ENCODE data around the gene CD200.

CD200 gene

GRCh38 chr3:112341386-112341785, 8.4 kb downstream of the CD200 start:
- H3K36me3 ChIP-seq (ENCODE audit: insufficient read depth, insufficient read length, low read length) = peaks cover 15% of the 10 kb centered on the region
- H3K9ac ChIP-seq (ENCODE audit: insufficient read length, low read depth) = no peak overlapping the region
- TF ChIP-seq YY1 (IDR thresholded peaks at IDR 0.05; ENCODE audit: insufficient read depth, insufficient read length) (no peak), ZNF274 (IDR thresholded peaks at IDR 0.05; ENCODE audit: low read depth, low read length) (no peak), SUZ12 (IDR thresholded peaks at IDR 0.05; ENCODE audit: extremely low read depth, insufficient read depth, insufficient read length) (no peak)
- no peaks in the 10 kb centered on the region for H3K27me3 ChIP-seq (ENCODE audit: insufficient read depth, insufficient read length)
- no peaks in the 10 kb centered on the region for H3K4me1 ChIP-seq (ENCODE audit: insufficient read depth, insufficient read length)
- DNase-seq (ENCODE audit: low read depth, low spot score) = no peak
- H3K4me3 ChIP-seq (ENCODE audit: insufficient read length, low read depth) = no peak overlapping the region
- peaks cover 14% of the 10 kb centered on the region for H3K9me3 ChIP-seq (ENCODE audit: insufficient read depth, low read length)

- TF ChIP-seq YY1 (IDR thresholded peaks at IDR 0.05; ENCODE audit: insufficient read depth, insufficient read length) = no peak
- DNase-seq (ENCODE audit: low read depth, low spot score) = no peak
- Histone ChIP-seq H3K9ac (ENCODE audit: insufficient read length, low read depth) (no peak overlapping the region), H3K9me3 (ENCODE audit: insufficient read depth, low read length) (peaks cover 14% of the 10 kb centered on the region), H3K36me3 (ENCODE audit: insufficient read depth, insufficient read length, low read length) (peaks cover 41% of the 10 kb centered on the region), H3K27me3 (ENCODE audit: insufficient read depth, insufficient read length) (no peaks in the 10 kb centered on the region), H3K4me1 (ENCODE audit: insufficient read depth, insufficient read length) (no peaks in the 10 kb centered on the region), H3K4me3 (ENCODE audit: insufficient read length, low read depth) (no peak overlapping the region)
These were observed 12.7 kb downstream of the CD200 start for GRCh38 chr3:112345681-112346080.

GRCh38 chr3:112346491-112347122, 13.7 kb downstream of the CD200 start:
- H3K36me3 ChIP-seq (ENCODE audit: insufficient read depth, insufficient read length, low read length) = peaks cover 42% of the 10 kb centered on the region
- no peak for TF ChIP-seq ZNF274 (IDR thresholded peaks at IDR 0.05; ENCODE audit: low read depth, low read length)
- no peak for TF ChIP-seq SUZ12 (IDR thresholded peaks at IDR 0.05; ENCODE audit: extremely low read depth, insufficient read depth, insufficient read length)
- TF ChIP-seq YY1 (IDR thresholded peaks at IDR 0.05; ENCODE audit: insufficient read depth, insufficient read length) = no peak
- H3K4me3 ChIP-seq (ENCODE audit: insufficient read length, low read depth) = no peak overlapping the region
- H3K27me3 ChIP-seq (ENCODE audit: insufficient read depth, insufficient read length) = no peaks in the 10 kb centered on the region
- DNase-seq (ENCODE audit: low read depth, low spot score) = no peak
- peaks cover 14% of the 10 kb centered on the region for H3K9me3 ChIP-seq (ENCODE audit: insufficient read depth, low read length)
- H3K9ac ChIP-seq (ENCODE audit: insufficient read length, low read depth) = no peak overlapping the region
- H3K4me1 ChIP-seq (ENCODE audit: insufficient read depth, insufficient read length) = no peaks in the 10 kb centered on the region

- TF ChIP-seq YY1 (IDR thresholded peaks at IDR 0.05; ENCODE audit: insufficient read depth, insufficient read length) = no peak
- TF ChIP-seq ZNF274 (IDR thresholded peaks at IDR 0.05; ENCODE audit: low read depth, low read length) = no peak
- no peak for TF ChIP-seq SUZ12 (IDR thresholded peaks at IDR 0.05; ENCODE audit: extremely low read depth, insufficient read depth, insufficient read length)
- no peak overlapping the region for H3K4me3 ChIP-seq (ENCODE audit: insufficient read length, low read depth)
- DNase-seq (ENCODE audit: low read depth, low spot score) = no peak
- H3K9ac ChIP-seq (ENCODE audit: insufficient read length, low read depth) = no peak overlapping the region
- H3K27me3 ChIP-seq (ENCODE audit: insufficient read depth, insufficient read length) = no peaks in the 10 kb centered on the region
- peaks cover 48% of the 10 kb centered on the region for H3K36me3 ChIP-seq (ENCODE audit: insufficient read depth, insufficient read length, low read length)
- H3K4me1 ChIP-seq (ENCODE audit: insufficient read depth, insufficient read length) = peaks cover under 1% of the 10 kb centered on the region
- no peaks in the 10 kb centered on the region; the same call in 1 of the 2 replicates for H3K9me3 ChIP-seq (ENCODE audit: insufficient read depth, low read length)
These were observed 16.0 kb downstream of the CD200 start for GRCh38 chr3:112348943-112349342.

- H3K36me3 ChIP-seq (ENCODE audit: insufficient read depth, insufficient read length, low read length) = peaks cover 51% of the 10 kb centered on the region
- H3K4me1 ChIP-seq (ENCODE audit: insufficient read depth, insufficient read length) = peaks cover 2% of the 10 kb centered on the region
- no peak overlapping the region for H3K4me3 ChIP-seq (ENCODE audit: insufficient read length, low read depth)
- no peak overlapping the region for H3K9ac ChIP-seq (ENCODE audit: insufficient read length, low read depth)
- H3K9me3 ChIP-seq (ENCODE audit: insufficient read depth, low read length) = no peaks in the 10 kb centered on the region
- TF ChIP-seq SUZ12 (IDR thresholded peaks at IDR 0.05; ENCODE audit: extremely low read depth, insufficient read depth, insufficient read length) (no peak), YY1 (IDR thresholded peaks at IDR 0.05; ENCODE audit: insufficient read depth, insufficient read length) (no peak), ZNF274 (IDR thresholded peaks at IDR 0.05; ENCODE audit: low read depth, low read length) (no peak)
- no peak for DNase-seq (ENCODE audit: low read depth, low spot score)
- H3K27me3 ChIP-seq (ENCODE audit: insufficient read depth, insufficient read length) = no peaks in the 10 kb centered on the region
These were observed 16.6 kb downstream of the CD200 start for GRCh38 chr3:112349557-112349956.

GRCh38 chr3:112350018-112350810, 17.3 kb downstream of the CD200 start:
- H3K9me3 ChIP-seq (ENCODE audit: insufficient read depth, low read length) = no peaks in the 10 kb centered on the region
- no peak overlapping the region for H3K4me3 ChIP-seq (ENCODE audit: insufficient read length, low read depth)
- H3K27me3 ChIP-seq (ENCODE audit: insufficient read depth, insufficient read length) = no peaks in the 10 kb centered on the region
- peaks cover 2% of the 10 kb centered on the region for H3K4me1 ChIP-seq (ENCODE audit: insufficient read depth, insufficient read length)
- DNase-seq (ENCODE audit: low read depth, low spot score) = no peak
- H3K36me3 ChIP-seq (ENCODE audit: insufficient read depth, insufficient read length, low read length) = peaks cover 46% of the 10 kb centered on the region
- TF ChIP-seq ZNF274 (IDR thresholded peaks at IDR 0.05; ENCODE audit: low read depth, low read length) (no peak), YY1 (IDR thresholded peaks at IDR 0.05; ENCODE audit: insufficient read depth, insufficient read length) (no peak), SUZ12 (IDR thresholded peaks at IDR 0.05; ENCODE audit: extremely low read depth, insufficient read depth, insufficient read length) (no peak)
- no peak overlapping the region for H3K9ac ChIP-seq (ENCODE audit: insufficient read length, low read depth)

- no peak for DNase-seq (ENCODE audit: low read depth, low spot score)
These were observed 18.1 kb downstream of the CD200 start for GRCh38 chr3:112351036-112351435.

More at GRCh38 chr3:112351036-112351435, 18.1 kb downstream of the CD200 start:
- H3K36me3 ChIP-seq (ENCODE audit: insufficient read depth, insufficient read length, low read length) = peaks cover 42% of the 10 kb centered on the region
- H3K4me1 ChIP-seq (ENCODE audit: insufficient read depth, insufficient read length) = peaks cover 2% of the 10 kb centered on the region
- TF ChIP-seq SUZ12 (IDR thresholded peaks at IDR 0.05; ENCODE audit: extremely low read depth, insufficient read depth, insufficient read length) (no peak), YY1 (IDR thresholded peaks at IDR 0.05; ENCODE audit: insufficient read depth, insufficient read length) (no peak), ZNF274 (IDR thresholded peaks at IDR 0.05; ENCODE audit: low read depth, low read length) (no peak)
- H3K9ac ChIP-seq (ENCODE audit: insufficient read length, low read depth) = no peak overlapping the region
- H3K9me3 ChIP-seq (ENCODE audit: insufficient read depth, low read length) = no peaks in the 10 kb centered on the region
- H3K4me3 ChIP-seq (ENCODE audit: insufficient read length, low read depth) = no peak overlapping the region
- H3K27me3 ChIP-seq (ENCODE audit: insufficient read depth, insufficient read length) = no peaks in the 10 kb centered on the region

Measured in NT2/D1 (cell line).